Measurements from ENCODE around the gene IL4.

- TF ChIP-seq RAD21 (conservative IDR thresholded peaks at IDR 0.05) (no peak), TAF1 (IDR thresholded peaks at IDR 0.05; ENCODE audit: low read depth) (no peak), CTCF (IDR thresholded peaks at IDR 0.05; ENCODE audit: poor library complexity, severe bottlenecking) (no peak)
These were observed 16.4 kb downstream of the IL4 start for GRCh38 chr5:132690156-132690555.
